Activated CD4-positive, alpha-beta T cell treated with anti-CD3 and anti-CD28 coated beads, Interleukin-2, amount 10 ng/mL, durations not matched to agents 24 days and 14 days (primary cell): ENCODE results near the gene PTPRN2. TPM values are rescaled to one million over a fixed set of nuclear protein-coding genes. Genes with fewer than 3 reads are reported as not detected.
"Not testable (repeated sequence)": the region's sequence is repeated elsewhere in the genome, so short reads cannot be mapped to it uniquely, and the experiment has no call there.

Source experiments
- DNase-seq: peaks from one replicate; pipeline ENCODE4 v3.0.0; 2022
- H3K27ac Mint-ChIP-seq: one replicate; pipeline ENCODE4 v1.8.0; 2022; ENCODE audit warnings: mild to moderate bottlenecking, mixed read lengths
- H3K27me3 Mint-ChIP-seq: one replicate; pipeline ENCODE4 v1.8.0; 2022; ENCODE audit warnings: mixed read lengths
- H3K36me3 Mint-ChIP-seq: one replicate; pipeline ENCODE4 v1.8.0; 2022; ENCODE audit warnings: low read depth, mild to moderate bottlenecking, mixed read lengths
- H3K4me1 Mint-ChIP-seq: one replicate; pipeline ENCODE4 v1.8.0; 2021; ENCODE audit warnings: mixed read lengths
- H3K4me3 Mint-ChIP-seq: one replicate; pipeline ENCODE4 v1.8.0; 2022; ENCODE audit warnings: mild to moderate bottlenecking, moderate library complexity, mixed read lengths
- H3K9me3 Mint-ChIP-seq: one replicate; pipeline ENCODE4 v1.8.0; 2021; ENCODE audit warnings: mixed read lengths
- intact Hi-C: fragments of 100-400 bp; cut with micrococcal nuclease; formaldehyde crosslinking; loops from one replicate; pipeline ENCODE4 v1.15.1; 2023
- total RNA-seq: library from RNA; stranded (reverse); gene quantifications from 2 replicates; pipeline ENCODE4 v1.2.3, GENCODE V29; 2022

The PTPRN2 gene
- total RNA-seq, 1 donor from 2014 or later, result 0.33 TPM

DNA sequence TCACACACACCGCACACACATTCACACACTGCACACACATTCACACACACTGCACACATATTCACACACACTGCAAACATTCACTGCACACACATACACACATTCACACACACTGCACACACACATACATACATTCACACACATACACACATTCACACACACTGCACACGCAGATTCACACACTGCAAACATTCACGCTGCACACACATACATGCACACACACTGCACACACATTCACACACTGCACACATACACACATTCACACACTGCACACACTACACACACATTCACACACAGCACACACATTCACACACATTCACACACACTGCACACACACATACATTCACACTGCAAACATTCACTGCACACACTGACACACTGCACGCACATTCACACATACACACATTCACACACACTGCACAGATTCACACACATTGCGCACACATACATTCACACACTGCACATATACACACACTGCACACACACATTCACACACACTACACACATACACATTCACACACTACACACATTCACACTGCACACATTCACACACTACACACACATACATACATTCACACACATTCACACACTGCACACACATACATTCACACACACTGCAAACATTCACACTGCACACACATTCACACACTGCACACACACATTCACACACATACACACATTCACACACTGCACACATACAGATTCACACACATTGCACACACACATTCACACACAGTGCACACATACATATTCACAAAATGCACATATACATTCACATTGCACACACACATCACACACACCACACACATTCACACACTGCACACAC, 325.1 kb downstream of the PTPRN2 start:
- Mint-ChIP-seq H3K4me3 (no peak overlapping the region), H3K4me1 (no peaks in the 10 kb centered on the region), H3K9me3 (no peaks in the 10 kb centered on the region), H3K36me3 (no peaks in the 10 kb centered on the region), H3K27me3 (no peaks in the 10 kb centered on the region), H3K27ac (no peak overlapping the region)
- no peak for DNase-seq
- intact Hi-C loops, result no loop called here

DNA sequence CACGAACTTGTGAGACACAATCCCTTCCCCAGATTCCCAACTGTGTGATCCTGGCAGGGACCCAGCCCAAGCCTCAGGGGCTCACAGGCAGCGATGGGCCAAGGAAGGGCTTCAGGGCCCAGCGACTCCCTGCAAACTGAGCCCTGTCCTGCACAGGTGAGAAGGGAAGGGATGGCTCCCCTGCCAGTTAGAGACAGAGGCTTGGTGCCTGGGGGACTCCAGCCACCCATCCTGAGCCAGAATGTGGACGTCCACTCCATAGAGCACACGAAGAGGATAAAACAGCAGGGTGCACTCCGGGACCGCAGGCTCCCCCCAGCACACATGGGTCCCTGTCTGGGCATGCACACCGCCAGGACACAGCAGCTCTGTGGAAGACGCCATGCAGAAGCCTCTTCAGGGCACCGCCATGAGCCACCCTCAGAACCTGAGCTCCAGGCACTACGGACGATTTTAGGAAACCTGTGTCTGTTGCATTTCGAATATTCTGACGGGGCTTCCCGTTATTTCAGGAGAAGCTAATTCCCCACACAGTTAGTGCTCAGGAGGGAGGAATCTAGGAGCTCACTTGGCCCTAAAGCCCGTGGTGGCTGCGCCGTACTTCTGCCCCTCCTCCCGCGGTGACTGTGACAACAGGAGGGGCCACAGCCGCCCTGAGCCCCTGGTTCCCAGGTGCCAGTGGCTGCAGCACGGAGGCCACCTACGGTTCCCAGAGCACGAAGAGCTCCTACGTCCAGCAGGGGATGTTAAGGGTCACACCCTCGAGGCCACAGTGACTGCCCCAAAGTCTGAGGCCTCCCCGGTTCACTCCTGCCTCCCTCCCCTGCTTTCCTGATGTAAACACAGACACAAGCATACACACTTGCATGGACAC, 326.0 kb downstream of the PTPRN2 start:
- DNase-seq, result no peak
- H3K36me3 Mint-ChIP-seq, result no peaks in the 10 kb centered on the region
- H3K4me1 Mint-ChIP-seq, result no peaks in the 10 kb centered on the region
- H3K27ac Mint-ChIP-seq, result no peak overlapping the region
- no peaks in the 10 kb centered on the region for H3K27me3 Mint-ChIP-seq
- H3K4me3 Mint-ChIP-seq, result no peak overlapping the region
- intact Hi-C loops, result no loop called here
- no peaks in the 10 kb centered on the region for H3K9me3 Mint-ChIP-seq

DNA sequence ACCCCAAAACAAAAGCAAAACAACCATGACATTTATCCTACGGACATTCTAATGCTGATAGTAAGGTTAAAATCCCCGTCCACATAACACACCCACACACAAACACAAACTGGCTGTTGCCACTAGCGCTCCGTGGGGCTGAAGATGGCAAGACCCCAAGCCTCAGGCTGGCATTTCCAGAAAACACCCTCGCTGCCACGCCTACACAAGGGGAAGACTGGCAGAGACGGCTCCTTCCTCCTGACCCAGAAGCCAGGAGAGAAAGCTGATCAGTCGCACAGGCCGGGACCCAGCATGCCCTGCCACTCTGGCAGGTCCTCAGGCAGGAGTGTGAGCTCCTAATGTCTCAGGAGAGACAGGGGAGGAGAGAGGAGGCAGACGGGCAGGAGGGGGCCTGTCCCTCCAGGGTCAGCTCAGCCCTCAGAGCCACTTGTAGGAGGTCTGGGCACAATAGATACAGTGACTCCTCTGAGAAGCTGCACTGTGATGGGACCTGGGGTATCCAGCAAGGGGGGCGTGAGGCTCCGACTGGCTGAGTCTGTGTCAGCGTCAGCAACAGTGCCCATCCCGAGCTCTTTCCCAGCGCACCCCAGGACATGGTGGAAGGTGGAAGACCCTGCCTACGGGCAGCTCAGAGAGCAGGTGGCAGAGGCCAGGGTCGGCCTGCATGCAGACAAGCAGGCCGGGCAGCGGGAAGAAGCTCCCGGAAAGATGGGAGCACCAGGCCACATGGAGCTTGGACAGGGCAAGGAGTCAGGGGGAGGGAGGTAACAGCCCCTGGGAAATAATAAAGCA, 326.9 kb downstream of the PTPRN2 start:
- no peak overlapping the region for H3K4me3 Mint-ChIP-seq

DNA sequence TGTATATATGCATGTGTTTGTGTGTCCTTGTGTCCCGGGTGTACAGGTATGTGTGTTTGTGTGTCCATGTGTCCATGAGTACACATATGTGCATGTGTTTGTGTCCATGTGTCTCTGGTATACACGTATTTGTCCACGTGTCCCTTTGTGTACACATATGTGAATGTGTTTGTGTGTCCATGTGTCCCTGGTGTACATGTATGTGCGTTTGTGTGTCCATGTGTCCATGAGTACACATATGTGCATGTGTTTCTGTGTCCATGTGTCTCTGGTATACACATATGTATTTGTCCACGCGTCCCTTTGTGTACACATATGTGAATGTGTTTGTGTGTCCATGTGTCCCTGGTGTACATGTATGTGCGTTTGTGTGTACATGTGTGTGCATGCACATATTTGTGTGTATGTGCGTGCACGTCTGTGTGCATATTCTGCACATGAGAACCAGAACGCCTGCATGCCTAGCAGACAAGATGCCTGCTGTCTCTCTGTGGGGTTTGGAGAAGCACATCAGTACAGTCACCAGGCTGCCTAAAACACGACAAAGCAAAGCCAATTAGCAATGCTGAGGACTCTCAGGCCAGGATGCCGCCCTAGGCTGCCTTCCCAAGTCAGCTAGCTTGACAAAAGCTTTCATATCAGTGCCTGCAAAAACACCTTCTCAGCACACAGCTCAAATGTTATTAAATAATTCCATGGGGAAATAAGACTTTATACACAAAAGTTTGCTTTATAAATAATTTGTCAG, 327.8 kb downstream of the PTPRN2 start:
- Mint-ChIP-seq H3K27ac (no peak overlapping the region), H3K27me3 (no peaks in the 10 kb centered on the region), H3K4me1 (no peaks in the 10 kb centered on the region), H3K4me3 (no peak overlapping the region), H3K9me3 (peaks cover 3% of the 10 kb centered on the region), H3K36me3 (no peaks in the 10 kb centered on the region)
- intact Hi-C loops, result no loop called here
- DNase-seq, result no peak

More for the DNA sequence above, 326.9 kb downstream of the PTPRN2 start:
- intact Hi-C loops, result no loop called here
- no peak for DNase-seq
- H3K27ac Mint-ChIP-seq, result no peak overlapping the region
- H3K36me3 Mint-ChIP-seq, result no peaks in the 10 kb centered on the region
- no peaks in the 10 kb centered on the region for H3K9me3 Mint-ChIP-seq
- no peaks in the 10 kb centered on the region for H3K4me1 Mint-ChIP-seq
- H3K27me3 Mint-ChIP-seq, result no peaks in the 10 kb centered on the region

DNA sequence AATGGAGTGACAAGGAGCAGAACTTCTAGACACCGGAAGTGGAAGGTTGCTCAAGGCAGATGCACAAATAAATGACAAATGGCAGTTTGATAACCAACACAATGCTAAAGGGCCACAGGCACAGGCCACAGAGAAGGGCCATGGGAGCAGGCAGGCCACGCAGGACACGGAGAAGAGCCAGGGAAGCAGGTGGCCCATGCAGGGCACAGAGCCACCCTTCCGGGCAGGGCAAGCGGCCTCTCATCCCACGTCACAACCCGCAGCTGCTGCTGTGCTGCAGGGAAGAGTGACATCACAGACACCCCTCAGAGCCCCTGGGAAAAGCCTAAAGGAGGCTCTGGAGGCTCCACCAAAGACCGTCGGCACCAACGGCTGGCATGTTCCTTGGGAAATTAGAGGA, 328.5 kb downstream of the PTPRN2 start:
- Mint-ChIP-seq H3K4me3 (no peak overlapping the region), H3K36me3 (no peaks in the 10 kb centered on the region), H3K9me3 (peaks cover 3% of the 10 kb centered on the region), H3K4me1 (no peaks in the 10 kb centered on the region), H3K27me3 (no peaks in the 10 kb centered on the region), H3K27ac (no peak overlapping the region)
- DNase-seq, result no peak
- intact Hi-C loops, result no loop called here

DNA sequence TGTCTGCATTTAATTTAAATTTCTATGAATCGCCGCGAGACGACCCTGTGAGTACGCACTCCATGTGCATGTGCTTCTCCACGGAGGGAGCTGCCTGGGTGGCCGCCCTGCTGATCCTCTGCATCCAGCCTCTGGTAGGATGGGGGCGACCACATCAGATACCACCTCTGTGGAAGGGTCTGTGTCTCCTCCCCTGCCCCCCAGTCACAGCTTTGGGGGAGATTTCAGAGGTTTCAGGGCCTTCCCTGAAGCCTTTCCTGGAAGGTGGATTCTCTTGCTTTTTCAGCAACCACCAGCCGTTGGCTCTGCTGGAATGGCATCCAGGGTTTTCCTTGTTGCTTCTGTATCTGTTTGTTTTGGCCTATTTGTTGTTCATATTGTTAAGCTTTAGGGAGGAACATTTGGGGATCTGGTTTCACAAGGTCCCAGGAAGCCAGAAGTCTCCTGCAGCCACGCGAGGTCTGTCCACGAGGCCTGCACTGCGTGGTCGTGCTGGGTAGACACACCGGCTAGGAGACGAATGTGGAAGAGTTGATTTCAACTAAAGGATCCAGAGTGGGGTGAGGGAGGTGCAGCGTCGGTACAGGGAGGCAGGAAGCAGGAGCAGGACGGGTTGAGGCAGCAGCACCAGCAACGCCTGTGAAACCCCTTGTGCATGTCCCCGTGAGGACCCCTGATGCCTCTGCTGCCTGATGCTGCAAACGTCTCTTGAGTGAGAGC, 329.1 kb downstream of the PTPRN2 start:
- Mint-ChIP-seq H3K27ac (no peak overlapping the region), H3K27me3 (no peaks in the 10 kb centered on the region), H3K36me3 (no peaks in the 10 kb centered on the region), H3K4me3 (no peak overlapping the region), H3K4me1 (no peaks in the 10 kb centered on the region), H3K9me3 (peaks cover 3% of the 10 kb centered on the region)
- intact Hi-C loops, result no loop called here
- DNase-seq, result no peak

DNA sequence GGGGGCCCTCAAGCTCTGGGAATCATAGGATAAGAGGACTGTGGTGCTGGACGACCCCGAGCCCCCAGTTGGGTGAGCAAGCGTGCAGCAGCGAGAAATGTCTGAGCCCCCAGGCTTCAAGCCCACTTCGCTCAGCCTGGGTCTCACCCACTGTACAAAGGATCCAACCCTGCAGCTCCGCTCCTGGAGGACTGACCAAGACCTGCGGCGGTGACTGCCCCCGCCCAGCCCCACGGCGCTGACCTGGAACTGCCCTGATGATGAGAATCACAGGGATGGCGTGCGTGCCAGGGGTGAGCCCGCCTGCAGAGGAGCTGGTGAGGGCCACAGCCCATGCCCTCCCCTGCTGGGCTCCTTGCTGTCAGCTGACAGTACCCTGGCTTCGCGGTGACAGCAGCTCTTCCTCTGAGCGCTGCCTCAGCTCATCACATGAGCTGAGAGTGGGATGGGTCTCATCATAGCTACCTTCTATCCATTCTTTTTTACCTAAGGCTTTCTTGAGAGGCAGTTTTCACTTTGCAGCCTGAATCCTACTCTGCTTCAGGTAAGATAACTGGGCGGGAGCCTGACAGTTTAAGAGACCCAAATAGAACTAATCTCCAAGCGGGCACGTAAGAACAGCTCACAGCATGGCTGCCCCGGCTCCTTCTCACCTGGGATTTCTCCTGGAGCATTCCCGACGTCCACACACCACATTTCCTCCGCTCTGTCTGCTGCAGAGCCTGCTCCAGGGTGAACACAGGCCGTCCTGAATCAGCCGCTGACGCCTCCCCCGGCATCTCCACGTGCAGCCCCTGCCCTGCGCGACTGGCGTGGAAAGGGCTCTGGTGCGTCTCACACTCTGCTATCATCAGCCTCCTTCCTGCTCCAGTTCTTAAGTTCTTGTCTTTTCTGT, 329.9 kb downstream of the PTPRN2 start:
- DNase-seq, result no peak
- intact Hi-C loops, result no loop called here
- Mint-ChIP-seq H3K4me1 (no peaks in the 10 kb centered on the region), H3K9me3 (peaks cover 3% of the 10 kb centered on the region), H3K27ac (no peak overlapping the region), H3K27me3 (no peaks in the 10 kb centered on the region), H3K4me3 (no peak overlapping the region), H3K36me3 (no peaks in the 10 kb centered on the region)

DNA sequence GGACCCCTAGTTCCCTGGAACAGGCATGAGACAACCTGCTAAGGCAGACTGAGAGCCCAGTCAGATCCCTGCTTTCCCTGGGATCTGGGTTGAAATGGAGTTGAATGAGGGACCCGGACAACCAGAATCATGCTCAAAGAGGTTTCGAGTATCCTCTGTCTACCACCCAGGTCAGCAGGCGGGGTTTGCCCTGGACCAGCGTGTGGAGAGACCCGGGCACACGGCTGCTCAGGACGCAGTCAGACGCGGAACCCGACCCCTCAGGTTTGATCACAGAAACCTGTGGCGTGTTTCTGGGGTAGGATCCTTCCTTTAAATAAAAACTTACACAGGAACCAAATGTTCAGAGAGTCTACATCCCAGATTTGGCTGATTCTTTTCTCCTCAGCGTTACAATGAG, 330.6 kb downstream of the PTPRN2 start:
- peaks cover 3% of the 10 kb centered on the region for H3K9me3 Mint-ChIP-seq
- H3K4me3 Mint-ChIP-seq, result no peak overlapping the region
- H3K27me3 Mint-ChIP-seq, result no peaks in the 10 kb centered on the region
- H3K36me3 Mint-ChIP-seq, result no peaks in the 10 kb centered on the region
- DNase-seq, result no peak
- H3K4me1 Mint-ChIP-seq, result no peaks in the 10 kb centered on the region
- H3K27ac Mint-ChIP-seq, result no peak overlapping the region
- intact Hi-C loops, result no loop called here

DNA sequence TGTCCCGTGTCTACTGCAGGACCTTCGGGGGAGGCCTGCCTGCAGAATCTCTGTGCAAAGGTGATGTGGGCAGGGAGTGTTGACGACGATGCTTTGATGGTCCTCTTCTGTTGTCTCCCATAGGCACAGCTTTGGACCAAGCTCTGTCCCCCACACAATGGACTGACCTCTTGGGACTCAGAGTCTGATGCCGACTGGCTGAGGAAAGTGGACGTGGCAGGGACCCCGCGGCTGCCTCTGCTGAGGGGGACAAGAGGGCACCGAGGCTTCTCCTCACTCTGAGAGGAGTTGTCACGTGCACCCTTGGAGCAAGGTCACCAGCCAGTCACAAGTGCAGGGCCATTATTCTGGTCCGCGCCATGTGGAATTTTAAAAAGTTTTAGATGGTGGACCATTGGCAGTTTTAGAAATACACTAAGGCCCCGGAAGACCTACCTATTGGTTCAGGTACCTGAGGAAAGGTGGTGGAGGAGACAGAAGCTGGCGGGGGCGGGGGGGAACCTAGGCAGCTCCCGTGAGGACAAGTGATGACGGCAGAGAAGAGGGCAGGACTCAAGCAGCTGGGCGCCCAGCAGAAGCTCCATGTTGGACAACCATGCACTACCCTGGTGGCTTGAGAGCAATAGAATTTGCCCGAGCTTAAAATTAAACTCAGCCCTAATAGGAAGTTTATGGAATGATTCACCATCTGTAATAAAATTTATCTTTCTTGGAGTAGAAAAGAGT, 331.4 kb downstream of the PTPRN2 start:
- intact Hi-C loops, result no loop called here
- H3K4me1 Mint-ChIP-seq, result no peaks in the 10 kb centered on the region
- no peaks in the 10 kb centered on the region for H3K27me3 Mint-ChIP-seq
- H3K27ac Mint-ChIP-seq, result no peak overlapping the region
- no peak overlapping the region for H3K4me3 Mint-ChIP-seq
- H3K36me3 Mint-ChIP-seq, result no peaks in the 10 kb centered on the region
- DNase-seq, result no peak
- H3K9me3 Mint-ChIP-seq, result peaks cover 6% of the 10 kb centered on the region

DNA sequence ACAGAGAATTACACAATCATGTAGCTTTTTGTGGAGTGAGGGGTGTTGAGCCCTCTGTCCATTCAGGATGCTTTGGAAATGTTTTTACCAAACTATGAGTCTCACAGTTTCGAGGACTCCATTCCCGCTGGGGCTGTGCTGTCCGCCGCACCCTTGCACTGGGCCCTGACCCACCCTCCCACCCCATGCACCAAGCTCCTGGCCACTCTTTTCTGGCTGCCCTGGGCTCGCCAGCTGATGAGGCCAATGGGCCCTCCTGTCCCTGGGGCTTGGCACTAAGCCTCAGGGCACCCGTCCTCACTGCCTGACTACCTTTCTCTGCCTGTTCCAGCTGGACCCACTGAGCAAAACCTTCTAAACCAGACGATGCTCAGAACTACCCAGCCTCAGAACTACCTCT, 332.1 kb downstream of the PTPRN2 start:
- no peak overlapping the region for H3K4me3 Mint-ChIP-seq
- H3K36me3 Mint-ChIP-seq, result no peaks in the 10 kb centered on the region
- H3K4me1 Mint-ChIP-seq, result no peaks in the 10 kb centered on the region
- no peak for DNase-seq
- no peaks in the 10 kb centered on the region for H3K27me3 Mint-ChIP-seq
- peaks cover 10% of the 10 kb centered on the region for H3K9me3 Mint-ChIP-seq
- intact Hi-C loops, result no loop called here
- no peak overlapping the region for H3K27ac Mint-ChIP-seq

DNA sequence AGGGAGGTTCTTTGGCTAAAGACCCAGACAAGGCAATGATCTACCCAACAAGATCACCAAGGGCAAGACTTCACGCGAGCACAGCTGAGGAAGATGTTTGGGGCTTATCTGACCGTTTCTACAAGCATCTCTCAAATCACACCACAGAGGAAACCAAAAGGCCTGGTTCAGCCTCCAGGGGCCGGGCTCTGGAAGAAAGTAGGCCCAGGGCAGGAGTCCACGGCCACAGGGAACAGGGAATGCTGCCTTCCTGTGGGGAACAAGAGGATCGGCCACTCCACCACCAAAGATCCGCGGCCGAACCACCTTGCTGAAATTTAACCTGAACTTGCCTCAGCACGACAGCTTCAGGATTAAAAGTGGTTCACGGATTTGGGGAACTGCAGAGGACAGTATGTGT, 332.5 kb downstream of the PTPRN2 start:
- intact Hi-C loops, result no loop called here
- H3K27ac Mint-ChIP-seq, result no peak overlapping the region
- no peak for DNase-seq
- H3K4me1 Mint-ChIP-seq, result no peaks in the 10 kb centered on the region
- H3K36me3 Mint-ChIP-seq, result no peaks in the 10 kb centered on the region
- H3K4me3 Mint-ChIP-seq, result no peak overlapping the region
- peaks cover 10% of the 10 kb centered on the region for H3K9me3 Mint-ChIP-seq
- H3K27me3 Mint-ChIP-seq, result no peaks in the 10 kb centered on the region

DNA sequence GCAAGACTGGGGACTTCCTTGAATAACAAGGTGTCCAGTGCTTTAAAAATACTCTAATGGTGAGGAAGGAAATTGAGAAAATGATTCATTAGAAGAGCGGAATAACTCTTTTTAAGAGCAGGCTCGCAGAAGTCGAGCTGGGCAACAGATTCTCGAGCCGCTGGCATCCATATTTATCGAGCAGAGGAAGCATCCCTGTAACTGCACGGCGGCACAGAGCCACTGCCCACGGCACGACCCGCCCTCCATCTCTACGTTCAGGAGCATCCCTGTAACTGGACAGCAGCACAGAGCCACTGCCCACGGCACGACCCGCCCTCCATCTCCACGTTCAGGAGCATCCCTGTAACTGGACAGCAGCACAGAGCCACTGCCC, 334.0 kb downstream of the PTPRN2 start:
- H3K36me3 Mint-ChIP-seq, H3K4me1 Mint-ChIP-seq, H3K27me3 Mint-ChIP-seq, DNase-seq, H3K4me3 Mint-ChIP-seq, H3K9me3 Mint-ChIP-seq, H3K27ac Mint-ChIP-seq, intact Hi-C loops: not testable (repeated sequence)
